Adrenal gland (tissue), 12 donors: ENCODE results near the gene FRAT2. TPM values are rescaled to one million over a fixed set of nuclear protein-coding genes. Genes with fewer than 3 reads are reported as not detected.

Experiments
- DNase-seq, 7 donors: peaks; one replicate each; pipeline ENCODE4 v3.0.0-alpha.2; 2019 to 2020
- H3K27ac ChIP-seq, 5 donors: fragments of 200-600 bp; sonication (generic) in 4 of 5; 1 replicate in 3 of 5; 2 replicates in 2 of 5; pipeline versions ENCODE4 v1.5.1 to v1.8.0; 2016 to 2020; ENCODE audit warnings: mild to moderate bottlenecking in 1 of 5
- H3K27me3 ChIP-seq: fragments of 200-600 bp; 2 replicates; pipeline ENCODE4 v1.8.0; 2021
- H3K36me3 ChIP-seq, 2 donors: fragments of 200-600 bp; replicated peaks in 1 of 2; 1 replicate in 1 of 2; 2 replicates in 1 of 2; pipeline versions ENCODE4 v1.5.1 to v1.8.0; 2018 to 2022
- H3K4me1 ChIP-seq, 2 donors: fragments of 200-600 bp; replicated peaks in 1 of 2; 1 replicate in 1 of 2; 2 replicates in 1 of 2; pipeline versions ENCODE4 v1.5.1 to v1.8.0; 2018 to 2021
- H3K4me3 ChIP-seq, 4 donors: fragments of 200-600 bp; sonication (generic) in 3 of 4; one replicate each; pipeline ENCODE4 v1.5.1; 2016 to 2018
- H3K9me3 ChIP-seq, 3 donors: fragments of 200-600 bp; sonication (generic) in 1 of 3; replicated peaks in 1 of 3; 1 replicate in 2 of 3; 2 replicates in 1 of 3; pipeline versions ENCODE4 v1.5.1 to v1.8.0; 2016 to 2021
- CTCF ChIP-seq, 6 experiments: fragments of 450-650 bp in 4 of 6; fragments of 200-600 bp in 2 of 6; sonication (generic) in 1 of 6; IDR thresholded peaks; 1 replicate in 5 of 6; 2 replicates in 1 of 6; pipeline versions ENCODE4 v1.5.1 to v1.8.0; 2016 to 2021; ENCODE audit warnings: antibody characterized with exemption in 6 of 6, mild to moderate bottlenecking in 2 of 6, moderate library complexity in 1 of 6
- POLR2A ChIP-seq, 2 donors: fragments of 450-650 bp; IDR thresholded peaks; one replicate each; pipeline ENCODE4 v1.6.1; 2017; ENCODE audit warnings: antibody characterized with exemption in 2 of 2, mild to moderate bottlenecking in 2 of 2, moderate library complexity in 1 of 2
- WGBS, 4 donors: extraction: QIAGEN DNeasy Blood & Tissue Kit in 2 of 4; methylation state at CpG; one replicate each; pipeline versions ENCODE4 v1.1.5 to v1.1.7; 2013 to 2017; 5-methylcytosine and 5-hydroxymethylcytosine counted together
- intact Hi-C, 2 donors: fragments of 100-400 bp; cut with DNase I; formaldehyde crosslinking; loops; one replicate each; pipeline versions ENCODE4 v1.14.1 to v1.15.0; 2022 to 2023
- polyA plus RNA-seq, 3 donors: library from polyadenylated mRNA; stranded (reverse); fragments of 200-250 nt in 2 of 3; fragments of 350-450 nt in 1 of 3; fragmentation: Illumina TruSeq in 1 of 3; extraction: RNeasy Lipid Tissue Mini Kit (QIAGEN cat#74804) in 1 of 3; gene quantifications; one replicate each; pipeline ENCODE4 v1.2.3, GENCODE V29; 2013 to 2014
- total RNA-seq, 9 donors: library from RNA; depleted of rRNA in 4 of 9; stranded (reverse); fragments of >200 nt in 4 of 9; fragments of 120-200 nt in 1 of 9; fragmentation: NEBNext Ultra II Directional in 1 of 9; extraction: Animal tissue kit (Norgen Biotek cat#: 25700) in 1 of 9; gene quantifications; one replicate each; pipeline versions ENCODE4 v1.1.0 to v1.2.4, GENCODE V29; 2013 to 2023
- donor health status: healthy with polysubstance abuse.
- donor health status: Bipolar disorder and iron deficiency.
- donor health status: DM: yes; HTN: yes; CAD: no.
- donor health status: DM: no; HTN: no; CAD: no.
- donor health status: DM: no; HTN: no; CAD: no.
- donor health status: DM: yes; HTN: yes; CAD: no.

FRAT2 gene
- total and polyA plus RNA-seq, 12 donors = 2.8 to 17.9 (median 7.7) TPM

GRCh38 chr10:97329766-97330165 is 4.8 kb downstream of the FRAT2 start:
- Histone ChIP-seq H3K4me3 (no peak overlapping the region), H3K9me3 (no peaks in the 10 kb centered on the region), H3K27ac (no peak overlapping the region), H3K4me1 (peaks cover 15 to 24% of the 10 kb centered on the region in 2 donors), H3K27me3 (no peaks in the 10 kb centered on the region), H3K36me3 (no peaks in the 10 kb centered on the region)
- intact Hi-C loops = loop anchor here in 1 of 2 donors (10.0 kb wide), 1 partner anchor 45 kb away; no protein-coding TSS in a partner anchor
- WGBS, 4 donors = 85 to 92% (median 89%) methylated on average over 5 of the region's 5 CpGs
- TF ChIP-seq CTCF (IDR thresholded peaks at IDR 0.05) = no peak
- TF ChIP-seq POLR2A (IDR thresholded peaks at IDR 0.05) = no peak
- DNase-seq = no peak

GRCh38 chr10:97328646-97329453 is 5.7 kb downstream of the FRAT2 start:
- TF ChIP-seq POLR2A (IDR thresholded peaks at IDR 0.05) = no peak
- TF ChIP-seq CTCF (IDR thresholded peaks at IDR 0.05) = no peak
- no peak for DNase-seq
- no peaks in the 10 kb centered on the region for H3K36me3 ChIP-seq
- intact Hi-C loops = no loop called here
- H3K27me3 ChIP-seq = no peaks in the 10 kb centered on the region
- no peak overlapping the region for H3K27ac ChIP-seq
- peaks cover 15 to 24% of the 10 kb centered on the region in 2 donors for H3K4me1 ChIP-seq
- no peak overlapping the region for H3K4me3 ChIP-seq
- WGBS, 4 donors = 85 to 89% (median 88%) methylated on average over 3 of the region's 3 CpGs
- H3K9me3 ChIP-seq = no peaks in the 10 kb centered on the region

DNA sequence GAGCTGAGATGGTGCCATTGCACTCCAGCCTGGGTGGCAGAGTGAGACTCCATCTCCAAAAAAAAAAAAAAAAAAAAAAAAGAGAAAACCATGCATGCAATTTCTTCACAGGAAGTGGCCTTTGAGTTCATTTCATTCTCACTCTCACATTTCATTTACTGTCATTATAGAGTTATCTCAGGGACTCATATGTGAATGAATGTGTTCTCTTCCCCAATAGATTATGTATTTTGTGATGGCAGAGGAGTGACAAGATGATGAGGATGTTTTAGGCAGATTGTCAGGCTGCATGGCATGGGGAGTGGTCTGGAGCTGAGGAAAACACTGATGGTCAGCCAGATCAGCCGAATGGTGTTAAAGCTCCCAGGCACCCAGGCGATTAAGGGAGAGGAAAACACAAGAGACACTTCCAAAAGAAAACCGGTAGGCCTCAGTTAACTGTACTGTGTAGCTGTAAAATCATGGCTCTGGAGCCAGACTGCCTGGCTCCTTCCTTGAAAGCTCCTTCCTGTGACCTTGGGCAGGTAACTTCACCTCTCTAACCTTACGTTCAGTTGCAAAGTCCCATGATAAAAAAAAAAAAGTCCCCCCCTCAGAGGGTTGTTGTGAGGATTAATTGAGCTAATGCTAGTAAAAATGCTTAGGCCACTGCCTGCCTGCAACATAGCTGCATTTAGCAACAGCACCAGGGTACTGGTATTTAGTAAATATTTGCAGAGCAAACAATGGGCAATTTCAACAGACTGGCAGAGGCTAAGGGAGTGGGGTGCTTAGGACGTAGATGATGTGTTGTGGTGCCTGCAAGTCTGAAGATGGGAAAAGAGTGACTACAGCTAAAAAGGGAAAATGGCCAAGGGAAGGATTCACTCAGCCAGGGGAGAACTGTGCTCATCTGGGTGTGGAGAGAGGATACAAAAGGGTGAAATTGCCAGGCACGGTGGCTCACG is 6.9 kb downstream of the FRAT2 start:
- 80 to 88% (median 83%) methylated on average over 7 of the region's 7 CpGs for WGBS, 4 donors
- Histone ChIP-seq H3K27me3 (no peaks in the 10 kb centered on the region), H3K4me1 (peaks cover 14 to 29% of the 10 kb centered on the region in 2 donors), H3K36me3 (no peaks in the 10 kb centered on the region), H3K4me3 (no peak overlapping the region), H3K9me3 (no peaks in the 10 kb centered on the region), H3K27ac (no peak overlapping the region)
- DNase-seq = no peak
- intact Hi-C loops = no loop called here
- TF ChIP-seq CTCF (IDR thresholded peaks at IDR 0.05) = no peak
- no peak for TF ChIP-seq POLR2A (IDR thresholded peaks at IDR 0.05)

DNA sequence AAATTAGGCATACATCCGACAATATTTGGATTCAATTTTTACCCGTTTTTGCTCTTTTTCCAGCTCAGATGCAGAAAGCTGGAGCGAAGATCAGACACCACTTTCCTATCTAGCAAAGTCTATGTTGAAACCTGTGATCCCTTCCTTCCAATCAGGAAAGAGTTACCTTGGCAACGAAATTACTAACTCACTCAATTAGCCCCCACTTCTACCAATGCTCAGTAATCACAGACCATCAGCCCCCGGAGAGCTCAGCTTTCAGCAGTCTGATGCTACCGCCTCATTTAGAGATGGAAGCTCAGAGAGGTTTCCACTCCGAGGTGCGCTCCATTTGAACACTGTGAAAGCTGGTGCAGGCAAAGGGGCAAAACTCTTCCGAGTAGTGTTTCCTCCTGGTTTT is 8.8 kb downstream of the FRAT2 start:
- H3K9me3 ChIP-seq = no peaks in the 10 kb centered on the region

More for the DNA sequence above, 8.8 kb downstream of the FRAT2 start:
- WGBS, 4 donors = 74 to 84% (median 83%) methylated on average over 9 of the region's 9 CpGs
- intact Hi-C loops = no loop called here
- H3K4me1 ChIP-seq = peaks cover 2 to 23% of the 10 kb centered on the region in 2 donors
- no peak overlapping the region for H3K27ac ChIP-seq
- no peak for DNase-seq
- no peak overlapping the region for H3K4me3 ChIP-seq
- no peaks in the 10 kb centered on the region for H3K36me3 ChIP-seq
- TF ChIP-seq CTCF (IDR thresholded peaks at IDR 0.05) (no peak), POLR2A (IDR thresholded peaks at IDR 0.05) (no peak)
- no peaks in the 10 kb centered on the region for H3K27me3 ChIP-seq
